ENCODE data around the gene HOXD12.
A peak's percentile ranks its signal among the peaks of the same experiment; 100 is the strongest.

HOXD12 gene

GRCh38 chr2:176117162-176117822 is 17.7 kb downstream of the HOXD12 start:
- no peak overlapping the region for H3K4me3 ChIP-seq (ENCODE audit: low read length)
- H3K79me2 ChIP-seq (ENCODE audit: low read length) = no peaks in the 10 kb centered on the region
- no peaks in the 10 kb centered on the region for H3K4me1 ChIP-seq (ENCODE audit: low read length)
- H3K36me3 ChIP-seq (replicated peaks; ENCODE audit: insufficient read depth, low read length) = no peaks in the 10 kb centered on the region
- no peaks in the 10 kb centered on the region for H3F3A ChIP-seq (ENCODE audit: insufficient read depth, low read length)
- H3K27me3 ChIP-seq (replicated peaks; ENCODE audit: insufficient read depth, low read length) = peaks cover 55% of the 10 kb centered on the region
- TF ChIP-seq EZH2 (optimal IDR thresholded peaks at IDR 0.05; ENCODE audit: low read depth, low read length) = no peak
- TF ChIP-seq EZH2phosphoT487 (IDR thresholded peaks at IDR 0.05; ENCODE audit: low read length) = no peak
- no peak for TF ChIP-seq CTCF (IDR thresholded peaks at IDR 0.05; ENCODE audit: low read length)
- H3K4me2 ChIP-seq (ENCODE audit: low read depth, low read length) = no peak overlapping the region
- H3K9me3 ChIP-seq (replicated peaks; ENCODE audit: insufficient read depth, low read length) = no peaks in the 10 kb centered on the region
- no peak overlapping the region for H3K9ac ChIP-seq (ENCODE audit: low read length)
- no peaks in the 10 kb centered on the region for H4K20me1 ChIP-seq (ENCODE audit: insufficient read depth, low read length)
- H2AFZ ChIP-seq (ENCODE audit: low read length) = no peak overlapping the region
- H3K9me2 ChIP-seq (replicated peaks; ENCODE audit: insufficient read depth, low read length) = no peaks in the 10 kb centered on the region
- no peak overlapping the region for H3K27ac ChIP-seq (ENCODE audit: low read length)
- DNase-seq = no peak

GRCh38 chr2:176117823-176118371 is 18.3 kb downstream of the HOXD12 start:
- TF ChIP-seq EZH2 (optimal IDR thresholded peaks at IDR 0.05; ENCODE audit: low read depth, low read length) (no peak), EZH2phosphoT487 (IDR thresholded peaks at IDR 0.05; ENCODE audit: low read length) (no peak), CTCF (IDR thresholded peaks at IDR 0.05; ENCODE audit: low read length) (no peak)
- H3K4me2 ChIP-seq (ENCODE audit: low read depth, low read length) = no peak overlapping the region
- no peak overlapping the region for H3K4me3 ChIP-seq (ENCODE audit: low read length)
- H3K27ac ChIP-seq (ENCODE audit: low read length) = no peak overlapping the region
- no peak overlapping the region for H2AFZ ChIP-seq (ENCODE audit: low read length)
- H3K9ac ChIP-seq (ENCODE audit: low read length) = no peak overlapping the region
- no peaks in the 10 kb centered on the region for H3K36me3 ChIP-seq (replicated peaks; ENCODE audit: insufficient read depth, low read length)
- H3K27me3 ChIP-seq (replicated peaks; ENCODE audit: insufficient read depth, low read length) = peaks cover 49% of the 10 kb centered on the region
- no peak for DNase-seq
- H3K4me1 ChIP-seq (ENCODE audit: low read length) = no peaks in the 10 kb centered on the region
- no peaks in the 10 kb centered on the region for H3K79me2 ChIP-seq (ENCODE audit: low read length)
- no peaks in the 10 kb centered on the region for H3K9me3 ChIP-seq (replicated peaks; ENCODE audit: insufficient read depth, low read length)
- H3F3A ChIP-seq (ENCODE audit: insufficient read depth, low read length) = no peaks in the 10 kb centered on the region
- no peaks in the 10 kb centered on the region for H3K9me2 ChIP-seq (replicated peaks; ENCODE audit: insufficient read depth, low read length)
- no peaks in the 10 kb centered on the region for H4K20me1 ChIP-seq (ENCODE audit: insufficient read depth, low read length)

GRCh38 chr2:176118601-176119339 is 19.2 kb downstream of the HOXD12 start:
- Histone ChIP-seq H3K4me3 (ENCODE audit: low read length) (peak overlapping the region; percentile 28), H3K9ac (ENCODE audit: low read length) (no peak overlapping the region), H3K9me3 (replicated peaks; ENCODE audit: insufficient read depth, low read length) (no peaks in the 10 kb centered on the region), H3K36me3 (replicated peaks; ENCODE audit: insufficient read depth, low read length) (no peaks in the 10 kb centered on the region), H3K79me2 (ENCODE audit: low read length) (no peaks in the 10 kb centered on the region), H3K9me2 (replicated peaks; ENCODE audit: insufficient read depth, low read length) (no peaks in the 10 kb centered on the region), H3F3A (ENCODE audit: insufficient read depth, low read length) (no peaks in the 10 kb centered on the region), H4K20me1 (ENCODE audit: insufficient read depth, low read length) (no peaks in the 10 kb centered on the region), H3K4me2 (ENCODE audit: low read depth, low read length) (peak overlapping the region; percentile 51; the same call in 1 of the 2 replicates), H3K27ac (ENCODE audit: low read length) (no peak overlapping the region), H3K4me1 (ENCODE audit: low read length) (no peaks in the 10 kb centered on the region), H2AFZ (ENCODE audit: low read length) (no peak overlapping the region), H3K27me3 (replicated peaks; ENCODE audit: insufficient read depth, low read length) (peaks cover 47% of the 10 kb centered on the region)
- TF ChIP-seq CTCF (IDR thresholded peaks at IDR 0.05; ENCODE audit: low read length) (peak; percentile 82), EZH2 (optimal IDR thresholded peaks at IDR 0.05; ENCODE audit: low read depth, low read length) (no peak)
- peak; percentile 86 for DNase-seq

Measured in MM.1S (cell line).